Neural progenitor cell (in vitro differentiated cells): ENCODE results near the gene DRAM2. TPM values are rescaled to one million over a fixed set of nuclear protein-coding genes. Genes with fewer than 3 reads are reported as not detected.
"Not testable (repeated sequence)": the region's sequence is repeated elsewhere in the genome, so short reads cannot be mapped to it uniquely, and the experiment has no call there.

Experiments
- DNase-seq: peaks from one replicate; pipeline ENCODE4 v3.0.0-alpha.2; 2016; ENCODE audit warnings: low spot score
- H2AFZ ChIP-seq: fragments of 200-600 bp; sonication (generic); replicated peaks from 2 replicates; pipeline ENCODE4 v1.6.1; 2016; ENCODE audit warnings: antibody characterized with exemption
- H3F3A ChIP-seq: fragments of 200-600 bp; sonication (generic); 2 replicates; pipeline ENCODE4 v1.6.1; 2016; ENCODE audit warnings: antibody characterized with exemption, low read depth
- H3K27ac ChIP-seq: fragments of 200-600 bp; sonication (generic); 2 replicates; pipeline ENCODE4 v1.5.1; 2016; ENCODE audit warnings: mild to moderate bottlenecking
- H3K27me3 ChIP-seq: fragments of 200-600 bp; sonication (generic); 2 replicates; pipeline ENCODE4 v1.6.1; 2016; ENCODE audit warnings: mild to moderate bottlenecking, moderate library complexity
- H3K36me3 ChIP-seq: fragments of 200-600 bp; sonication (generic); 2 replicates; pipeline ENCODE4 v1.5.1; 2016
- H3K4me1 ChIP-seq: fragments of 200-600 bp; sonication (generic); 2 replicates; pipeline ENCODE4 v1.6.1; 2016; ENCODE audit warnings: mixed run types
- H3K4me2 ChIP-seq: fragments of 200-600 bp; sonication (generic); 2 replicates; pipeline ENCODE4 v1.6.1; 2016
- H3K4me3 ChIP-seq: fragments of 200-600 bp; sonication (generic); 2 replicates; pipeline ENCODE4 v1.5.1; 2016
- H3K79me2 ChIP-seq: fragments of 200-600 bp; sonication (generic); 2 replicates; pipeline ENCODE4 v1.6.1; 2016; ENCODE audit warnings: low read depth
- H3K9ac ChIP-seq: fragments of 200-600 bp; sonication (generic); 2 replicates; pipeline ENCODE4 v1.6.1; 2016
- H3K9me3 ChIP-seq: fragments of 200-600 bp; sonication (generic); 2 replicates; pipeline ENCODE4 v1.5.1; 2016; ENCODE audit warnings: low read depth
- H4K20me1 ChIP-seq: fragments of 200-600 bp; sonication (generic); 2 replicates; pipeline ENCODE4 v1.6.1; 2016; ENCODE audit warnings: low read depth
- H3K27ac Mint-ChIP-seq: 3 replicates; pipeline ENCODE4 v1.8.0; 2021; ENCODE audit warnings: mixed read lengths
- H3K27me3 Mint-ChIP-seq: 2 replicates; pipeline ENCODE4 v1.8.0; 2022; ENCODE audit warnings: low read depth, mild to moderate bottlenecking, inconsistent platforms, moderate library complexity, mixed read lengths; ENCODE audit not compliant: insufficient read depth
- H3K36me3 Mint-ChIP-seq: 3 replicates; pipeline ENCODE4 v1.8.0; 2021; ENCODE audit warnings: mixed read lengths
- H3K4me1 Mint-ChIP-seq: 3 replicates; pipeline ENCODE4 v1.8.0; 2021; ENCODE audit warnings: mixed read lengths
- H3K4me3 Mint-ChIP-seq: 3 replicates; pipeline ENCODE4 v1.8.0; 2021; ENCODE audit warnings: mild to moderate bottlenecking, moderate library complexity, mixed read lengths
- H3K9me3 Mint-ChIP-seq: 3 replicates; pipeline ENCODE4 v1.8.0; 2020; ENCODE audit warnings: mixed read lengths
- CTCF ChIP-seq: fragments of 200-600 bp; sonication (generic); IDR thresholded peaks from 2 replicates; pipeline ENCODE4 v1.5.1; 2017; ENCODE audit warnings: antibody characterized with exemption, mild to moderate bottlenecking
- EZH2 ChIP-seq: fragments of 200-600 bp; sonication (generic); IDR thresholded peaks from 2 replicates; pipeline ENCODE4 v1.6.1; 2017; ENCODE audit warnings: antibody characterized with exemption, mild to moderate bottlenecking, moderate library complexity
- EZH2phosphoT487 ChIP-seq: fragments of 200-600 bp; sonication (generic); IDR thresholded peaks from 2 replicates; pipeline ENCODE4 v1.6.1; 2017; ENCODE audit warnings: antibody characterized with exemption
- total RNA-seq: library from RNA; depleted of rRNA; stranded (reverse); fragments of >200 nt; gene quantifications from 2 replicates; pipeline ENCODE4 v1.2.3, GENCODE V29; 2015; ENCODE audit warnings: low replicate concordance

Gene DRAM2
- total RNA-seq, 1 donor from 2014 or later, result 145 TPM

- Histone ChIP-seq H3K27ac (no peak overlapping the region), H3K9ac (no peak overlapping the region), H3F3A (no peaks in the 10 kb centered on the region), H3K79me2 (no peaks in the 10 kb centered on the region), H4K20me1 (no peaks in the 10 kb centered on the region), H3K9me3 (peaks cover 4% of the 10 kb centered on the region), H3K36me3 (no peaks in the 10 kb centered on the region), H3K4me2 (no peak overlapping the region), H3K4me3 (no peak overlapping the region), H3K27me3 (no peaks in the 10 kb centered on the region), H2AFZ (no peak overlapping the region), H3K4me1 (no peaks in the 10 kb centered on the region)
- Mint-ChIP-seq H3K36me3 (no peaks in the 10 kb centered on the region), H3K9me3 (peaks cover 22% of the 10 kb centered on the region), H3K27ac (no peak overlapping the region), H3K27me3 (peaks cover 2% of the 10 kb centered on the region), H3K4me3 (no peak overlapping the region), H3K4me1 (no peaks in the 10 kb centered on the region)
- TF ChIP-seq EZH2phosphoT487 (no peak), EZH2 (no peak), CTCF (no peak)
- no peak for DNase-seq
Measured at GRCh38 chr1:111101854-111102642, 37.8 kb downstream of the DRAM2 start.

GRCh38 chr1:111099289-111099688 lies 40.6 kb downstream of the DRAM2 start:
- no peak overlapping the region for H3K4me3 ChIP-seq
- no peaks in the 10 kb centered on the region for H3K36me3 ChIP-seq

GRCh38 chr1:111097356-111098099 lies 42.4 kb downstream of the DRAM2 start:
- H3K4me3 ChIP-seq, result no peak overlapping the region
- no peak overlapping the region for H3K27ac ChIP-seq

More at GRCh38 chr1:111099289-111099688, 40.6 kb downstream of the DRAM2 start:
- Histone ChIP-seq H3K79me2 (no peaks in the 10 kb centered on the region), H3K4me2 (no peak overlapping the region), H3K4me1 (no peaks in the 10 kb centered on the region), H3K27me3 (no peaks in the 10 kb centered on the region), H3K9ac (no peak overlapping the region), H2AFZ (no peak overlapping the region), H4K20me1 (no peaks in the 10 kb centered on the region), H3F3A (no peaks in the 10 kb centered on the region), H3K9me3 (peaks cover 4% of the 10 kb centered on the region), H3K27ac (no peak overlapping the region)
- no peak for DNase-seq
- Mint-ChIP-seq H3K36me3 (no peaks in the 10 kb centered on the region), H3K4me1 (no peaks in the 10 kb centered on the region), H3K27me3 (peaks cover 2% of the 10 kb centered on the region), H3K4me3 (no peak overlapping the region), H3K9me3 (peaks cover 32% of the 10 kb centered on the region), H3K27ac (no peak overlapping the region)
- TF ChIP-seq EZH2phosphoT487, result no peak
- no peak for TF ChIP-seq EZH2
- TF ChIP-seq CTCF, result no peak

GRCh38 chr1:111095421-111095820 lies 44.5 kb downstream of the DRAM2 start:
- not testable (repeated sequence) for H3K27ac ChIP-seq, H3K27me3 Mint-ChIP-seq, H2AFZ ChIP-seq, H3K9me3 ChIP-seq, H3K4me2 ChIP-seq, H4K20me1 ChIP-seq, H3K4me1 Mint-ChIP-seq, H3K9ac ChIP-seq, H3K79me2 ChIP-seq, H3F3A ChIP-seq, H3K4me3 Mint-ChIP-seq, DNase-seq, H3K36me3 ChIP-seq, H3K27me3 ChIP-seq, H3K4me1 ChIP-seq, H3K27ac Mint-ChIP-seq, H3K36me3 Mint-ChIP-seq, H3K4me3 ChIP-seq
- H3K9me3 Mint-ChIP-seq, result peaks cover 31% of the 10 kb centered on the region

More at GRCh38 chr1:111097356-111098099, 42.4 kb downstream of the DRAM2 start:
- H3K4me1 ChIP-seq, result no peaks in the 10 kb centered on the region
- no peak for DNase-seq
- H3K36me3 ChIP-seq, result no peaks in the 10 kb centered on the region
- no peak overlapping the region for H3K4me3 Mint-ChIP-seq
- peaks cover 41% of the 10 kb centered on the region for H3K9me3 Mint-ChIP-seq
- H3F3A ChIP-seq, result no peaks in the 10 kb centered on the region
- no peaks in the 10 kb centered on the region for H3K36me3 Mint-ChIP-seq
- H3K4me2 ChIP-seq, result no peak overlapping the region
- H4K20me1 ChIP-seq, result no peaks in the 10 kb centered on the region
- no peak overlapping the region for H3K27ac Mint-ChIP-seq
- no peaks in the 10 kb centered on the region for H3K27me3 ChIP-seq
- H3K27me3 Mint-ChIP-seq, result peaks cover 2% of the 10 kb centered on the region
- no peak overlapping the region for H2AFZ ChIP-seq
- H3K9ac ChIP-seq, result no peak overlapping the region
- no peaks in the 10 kb centered on the region for H3K79me2 ChIP-seq
- peaks cover 4% of the 10 kb centered on the region for H3K9me3 ChIP-seq
- no peaks in the 10 kb centered on the region for H3K4me1 Mint-ChIP-seq
- TF ChIP-seq EZH2, result no peak
- no peak for TF ChIP-seq CTCF
- TF ChIP-seq EZH2phosphoT487, result no peak
